Coronary artery (tissue), 2 donors: ENCODE data around the gene NPAS3.

Experiments
- DNase-seq: peaks from one replicate; pipeline ENCODE4 v3.0.0-alpha.2; 2017; ENCODE audit warnings: low spot score
- H3K27ac ChIP-seq, 2 donors: fragments of 200-600 bp; sonication (generic); one replicate each; pipeline ENCODE4 v1.5.1; 2016 to 2019
- H3K4me3 ChIP-seq: fragments of 200-600 bp; sonication (generic); 2 replicates; pipeline ENCODE4 v1.5.1; 2016; ENCODE audit warnings: mild to moderate bottlenecking, moderate library complexity
- TF ChIP-seq, protein P1 (sequence below): fragments of 200-600 bp; sonication (generic); IDR thresholded peaks from one replicate; pipeline ENCODE4 v1.5.1; 2019; ENCODE audit warnings: antibody characterized with exemption

NPAS3 gene

GRCh38 chr14:33655421-33655820 lies 716.7 kb downstream of the NPAS3 start:
- TF ChIP-seq, protein P1, sequence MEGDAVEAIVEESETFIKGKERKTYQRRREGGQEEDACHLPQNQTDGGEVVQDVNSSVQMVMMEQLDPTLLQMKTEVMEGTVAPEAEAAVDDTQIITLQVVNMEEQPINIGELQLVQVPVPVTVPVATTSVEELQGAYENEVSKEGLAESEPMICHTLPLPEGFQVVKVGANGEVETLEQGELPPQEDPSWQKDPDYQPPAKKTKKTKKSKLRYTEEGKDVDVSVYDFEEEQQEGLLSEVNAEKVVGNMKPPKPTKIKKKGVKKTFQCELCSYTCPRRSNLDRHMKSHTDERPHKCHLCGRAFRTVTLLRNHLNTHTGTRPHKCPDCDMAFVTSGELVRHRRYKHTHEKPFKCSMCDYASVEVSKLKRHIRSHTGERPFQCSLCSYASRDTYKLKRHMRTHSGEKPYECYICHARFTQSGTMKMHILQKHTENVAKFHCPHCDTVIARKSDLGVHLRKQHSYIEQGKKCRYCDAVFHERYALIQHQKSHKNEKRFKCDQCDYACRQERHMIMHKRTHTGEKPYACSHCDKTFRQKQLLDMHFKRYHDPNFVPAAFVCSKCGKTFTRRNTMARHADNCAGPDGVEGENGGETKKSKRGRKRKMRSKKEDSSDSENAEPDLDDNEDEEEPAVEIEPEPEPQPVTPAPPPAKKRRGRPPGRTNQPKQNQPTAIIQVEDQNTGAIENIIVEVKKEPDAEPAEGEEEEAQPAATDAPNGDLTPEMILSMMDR, result no peak
- Histone ChIP-seq H3K27ac (no peak overlapping the region), H3K4me3 (no peak overlapping the region)
- DNase-seq, result no peak

DNA sequence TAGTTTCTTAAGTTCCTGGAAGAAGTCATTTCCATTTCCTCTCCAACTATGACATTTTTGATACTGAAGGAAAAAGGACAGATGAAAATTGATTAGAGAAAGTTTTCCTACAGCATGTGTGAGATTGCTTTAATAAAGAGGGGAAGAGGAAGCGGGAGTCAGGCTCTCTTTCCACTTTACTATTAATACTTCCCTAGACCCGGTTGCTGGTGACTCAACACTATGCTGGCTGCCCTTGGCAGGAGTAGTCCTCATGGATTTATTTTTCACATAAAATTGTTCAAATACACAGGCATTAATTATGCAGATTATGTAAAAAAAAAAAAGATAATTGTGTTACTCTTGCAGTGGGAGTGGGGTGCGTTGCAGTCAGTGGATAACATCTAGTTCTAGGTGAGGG lies 718.8 kb downstream of the NPAS3 start:
- TF ChIP-seq, protein P1, result no peak
- DNase-seq, result no peak
- H3K4me3 ChIP-seq, result no peak overlapping the region
- no peak overlapping the region for H3K27ac ChIP-seq

DNA sequence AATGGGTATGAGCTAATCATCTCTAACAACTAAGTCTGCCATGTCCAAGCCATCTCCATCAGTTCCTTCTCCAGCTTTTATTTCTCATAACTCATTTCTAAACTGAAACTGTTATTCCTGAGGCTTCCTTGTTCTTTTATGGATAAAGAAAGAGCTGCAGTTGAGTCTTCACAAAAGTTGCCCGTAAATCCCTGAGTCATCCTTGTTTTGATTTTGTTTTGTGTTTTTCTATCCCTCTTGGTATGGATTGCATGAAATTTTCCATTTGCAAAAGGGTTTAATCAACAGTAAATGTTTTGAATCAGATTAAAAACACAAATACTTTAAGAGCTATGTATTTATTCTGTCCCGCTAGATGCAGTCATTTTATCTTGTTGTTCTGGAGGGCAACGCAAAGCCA lies 721.6 kb downstream of the NPAS3 start:
- TF ChIP-seq, protein P1, result no peak
- H3K4me3 ChIP-seq, result no peak overlapping the region
- no peak overlapping the region for H3K27ac ChIP-seq
- DNase-seq, result no peak

GRCh38 chr14:33661101-33661500 lies 722.4 kb downstream of the NPAS3 start:
- Histone ChIP-seq H3K27ac (no peak overlapping the region), H3K4me3 (no peak overlapping the region)
- TF ChIP-seq, protein P1, result no peak
- DNase-seq, result no peak

GRCh38 chr14:33668066-33668465 lies 729.4 kb downstream of the NPAS3 start:
- TF ChIP-seq, protein P1, result no peak
- no peak overlapping the region for H3K27ac ChIP-seq
- DNase-seq, result no peak
- H3K4me3 ChIP-seq, result no peak overlapping the region

GRCh38 chr14:33669111-33669510 lies 730.4 kb downstream of the NPAS3 start:
- no peak for DNase-seq
- TF ChIP-seq, protein P1, result no peak

GRCh38 chr14:33670235-33670634 lies 731.6 kb downstream of the NPAS3 start:
- DNase-seq, result no peak
- Histone ChIP-seq H3K4me3 (no peak overlapping the region), H3K27ac (no peak overlapping the region)
- TF ChIP-seq, protein P1, result no peak

More at GRCh38 chr14:33669111-33669510, 730.4 kb downstream of the NPAS3 start:
- Histone ChIP-seq H3K4me3 (no peak overlapping the region), H3K27ac (no peak overlapping the region)
